ENCODE data around the gene CHMP3.

GRCh38 chr2:86543335-86543734, 19.9 kb downstream of the CHMP3 start:
- TF ChIP-seq CTCF (IDR thresholded peaks at IDR 0.05; ENCODE audit: control extremely low read depth in 1 of 3, insufficient read depth in 1 of 3, low read depth in 1 of 3, low read length in 3 of 3) (no peak), POLR2A (IDR thresholded peaks at IDR 0.05; ENCODE audit: control extremely low read depth in 1 of 2, low read depth in 2 of 2, low read length in 2 of 2) (no peak), JUND (IDR thresholded peaks at IDR 0.05; ENCODE audit: low read length) (no peak), EZH2 (IDR thresholded peaks at IDR 0.05; ENCODE audit: low read depth, low read length, severe bottlenecking) (no peak), CBX5 (IDR thresholded peaks at IDR 0.05; ENCODE audit: low read depth, low read length) (no peak), ATF3 (IDR thresholded peaks at IDR 0.05; ENCODE audit: insufficient read depth, low read depth, low read length) (no peak), POU5F1 (IDR thresholded peaks at IDR 0.05; ENCODE audit: low read depth, low read length) (no peak), TAF1 (IDR thresholded peaks at IDR 0.05; ENCODE audit: low read depth, low read length) (no peak)

Data from H1 (cell line).